GM13976 (cell line): ENCODE measurements around the gene CLDN8.

Experiments
- DNase-seq: peaks from one replicate; pipeline ENCODE4 v3.0.0; 2012; ENCODE audit warnings: low spot score
- CTCF ChIP-seq: IDR thresholded peaks from 2 replicates; pipeline ENCODE4 v1.5.1; 2012; ENCODE audit warnings: borderline replicate concordance, mild to moderate bottlenecking; ENCODE audit not compliant: insufficient read depth; ENCODE audit errors: extremely low read depth, missing control alignments, control extremely low read depth
- in situ Hi-C: fragments of 300-500 bp; cut with MboI; formaldehyde crosslinking; loops from one replicate; pipeline ENCODE4 v1.12.0; 2022; ENCODE audit warnings: low sequenced_read_pairs, mixed read lengths, inconsistent platforms; ENCODE audit not compliant: unreplicated experiment

Gene CLDN8

GRCh38 chr21:30216041-30216723, at the start of gene CLDN8:
Gene CLDN8, minus strand, starts transcription at chr21:30216097. Its CDS starts 172 bp downstream, at chr21:30215925.
- no peak for TF ChIP-seq CTCF
- DNase-seq = no peak
- in situ Hi-C loops = no loop called here

- DNase-seq = no peak
- in situ Hi-C loops = no loop called here
- no peak for TF ChIP-seq CTCF
Observed at GRCh38 chr21:30257773-30258172, 41.9 kb upstream of the CLDN8 start.

- in situ Hi-C loops = no loop called here
- no peak for TF ChIP-seq CTCF
- no peak for DNase-seq
Observed at GRCh38 chr21:30256100-30256499, 40.2 kb upstream of the CLDN8 start.

- TF ChIP-seq CTCF = no peak
- DNase-seq = no peak
- in situ Hi-C loops = no loop called here
Observed at GRCh38 chr21:30255679-30256078, 39.8 kb upstream of the CLDN8 start.

- no peak for DNase-seq
- TF ChIP-seq CTCF = no peak
- in situ Hi-C loops = no loop called here
Observed at GRCh38 chr21:30251781-30252180, 35.9 kb upstream of the CLDN8 start.

GRCh38 chr21:30249936-30250335, 34.0 kb upstream of the CLDN8 start:
- DNase-seq = no peak
- TF ChIP-seq CTCF = no peak
- in situ Hi-C loops = no loop called here

- DNase-seq = no peak
- in situ Hi-C loops = no loop called here
Observed at GRCh38 chr21:30248844-30249243, 32.9 kb upstream of the CLDN8 start.

More at GRCh38 chr21:30248844-30249243, 32.9 kb upstream of the CLDN8 start:
- no peak for TF ChIP-seq CTCF
